NCI-H1694 treated with DMSO at 0.1 percent for 48 hours (cell line): ENCODE results near the gene TOMM70.

Source experiments
- DNase-seq: peaks from one replicate; lab custom pipeline; 2025; lab: John Stamatoyannopoulos, UW

Gene TOMM70

GRCh38 chr3:100325827-100326226 is 75.1 kb downstream of the TOMM70 start:
- no peak for DNase-seq

DNA sequence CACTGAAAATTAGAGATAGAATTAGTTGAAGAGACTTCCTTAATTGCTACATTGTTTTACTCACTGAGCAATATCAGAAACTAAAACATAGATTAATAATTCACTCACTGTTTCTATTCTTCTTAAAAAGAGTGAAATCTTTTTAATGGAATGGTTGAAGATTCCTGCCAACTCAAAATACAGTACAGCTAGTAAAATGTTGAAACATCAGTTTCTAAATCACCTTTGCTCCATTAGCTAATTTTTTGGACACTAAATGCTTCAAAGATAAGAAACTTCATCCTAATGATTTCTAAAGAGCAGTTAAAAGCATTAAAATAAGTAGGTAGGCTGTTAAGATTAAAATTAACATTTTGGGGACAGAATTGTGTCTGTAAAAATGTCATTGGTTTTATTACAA is 76.8 kb downstream of the TOMM70 start:
- no peak for DNase-seq

- DNase-seq, result no peak
Observed at GRCh38 chr3:100319951-100320350, 80.9 kb downstream of the TOMM70 start.

DNA sequence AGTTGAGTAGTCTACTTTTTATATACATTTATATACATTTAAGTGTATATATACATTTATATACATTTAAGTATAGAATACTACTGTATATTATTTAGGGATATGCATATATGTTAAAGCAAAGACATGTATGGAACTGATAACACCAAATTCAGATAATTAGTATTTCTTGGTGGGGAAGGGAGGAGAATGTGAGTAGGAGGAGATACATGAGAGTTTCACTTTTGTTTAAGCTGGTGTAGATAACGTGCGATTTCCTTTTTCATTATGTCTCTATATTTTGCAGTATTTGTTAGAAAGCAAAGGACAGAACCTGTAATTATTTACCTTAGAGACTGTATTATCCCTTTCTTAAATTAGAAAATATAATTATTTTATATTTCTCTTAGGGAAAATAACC is 83.0 kb downstream of the TOMM70 start:
- no peak for DNase-seq

DNA sequence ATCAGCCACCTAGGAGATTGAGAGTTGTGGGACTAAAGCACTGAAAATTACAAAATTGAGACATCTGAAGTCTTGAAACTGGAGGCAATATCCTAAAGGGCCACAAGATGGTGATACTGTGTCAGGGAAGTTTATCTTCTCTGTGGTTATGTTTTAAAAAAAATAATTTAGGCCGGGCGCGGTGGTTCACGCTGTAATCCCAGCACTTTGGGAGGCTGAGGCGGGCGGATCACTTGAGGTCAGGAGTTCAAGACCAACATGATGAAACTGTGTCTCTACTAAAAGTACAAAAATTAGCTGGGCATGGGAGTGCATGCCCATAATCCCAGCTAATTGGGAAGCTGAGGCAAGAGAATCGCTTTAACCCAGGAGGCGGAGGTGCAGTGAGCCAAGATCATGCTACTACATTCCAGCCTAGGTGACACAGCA is 84.2 kb downstream of the TOMM70 start:
- peak; percentile 62 for DNase-seq
